ENCODE results near the gene FGFR4. TPM values are rescaled to one million over a fixed set of nuclear protein-coding genes. Genes with fewer than 3 reads are reported as not detected.

Gene FGFR4
- total and polyA plus RNA-seq, 2 experiments from 2014 or later, result 43.4 to 150 TPM

GRCh38 chr5:177141496-177141895 is 54.8 kb downstream of the FGFR4 start (continued):
- no peak for TF ChIP-seq ZNF462 (CRISPR knock-in tag; IDR thresholded peaks at IDR 0.05)

GRCh38 chr5:177142098-177142611 is 55.4 kb downstream of the FGFR4 start:
- no peak for ATAC-seq
- peaks cover 40% of the 10 kb centered on the region for H3F3A ChIP-seq (replicated peaks; ENCODE audit: low read depth)
- Mint-ChIP-seq H3K4me1 (peaks cover 2% of the 10 kb centered on the region; the same call in 1 of the 3 replicates), H3K27me3 (ENCODE audit: insufficient read depth, low read depth, poor library complexity) (peaks cover 8% of the 10 kb centered on the region), H3K9me3 (no peaks in the 10 kb centered on the region), H3K36me3 (ENCODE audit: low read depth) (peaks cover 94% of the 10 kb centered on the region), H3K27ac (no peak overlapping the region; the same call in 1 of the 2 replicates), H3K4me3 (no peak overlapping the region)
- TF ChIP-seq STAT1 (IDR thresholded peaks at IDR 0.05; ENCODE audit: unreplicated experiment) (no peak), REST (IDR thresholded peaks at IDR 0.05; ENCODE audit: unreplicated experiment) (no peak), JUNB (IDR thresholded peaks at IDR 0.05; ENCODE audit: unreplicated experiment) (no peak), ZNF114 (CRISPR knock-in tag; IDR thresholded peaks at IDR 0.05) (no peak), NANOG (IDR thresholded peaks at IDR 0.05; ENCODE audit: borderline replicate concordance) (no peak), ETS1 (IDR thresholded peaks at IDR 0.05) (no peak), EZH2 (IDR thresholded peaks at IDR 0.05; ENCODE audit: low read depth, unreplicated experiment) (no peak), CTCF (conservative IDR thresholded peaks at IDR 0.05; ENCODE audit: low read depth in 2 of 2) (no peak), POLR2AphosphoS5 (IDR thresholded peaks at IDR 0.05; ENCODE audit: low read depth) (no peak)
- H4K20me1 ChIP-seq (replicated peaks; ENCODE audit: insufficient read depth), result peaks cover 86% of the 10 kb centered on the region
- H3K79me2 ChIP-seq (replicated peaks; ENCODE audit: insufficient read depth), result peaks cover 100% of the 10 kb centered on the region
- H3K4me1 ChIP-seq (ENCODE audit: insufficient read depth), result peaks cover 1% of the 10 kb centered on the region; the same call in 1 of the 2 replicates
- no peak overlapping the region for H3K4me2 ChIP-seq
- no peak overlapping the region for H2AFZ ChIP-seq
- no peak for DNase-seq (ENCODE audit: low spot score)
- H3K36me3 ChIP-seq (ENCODE audit: insufficient read depth), result peaks cover 58% of the 10 kb centered on the region
- H3K9me2 ChIP-seq (ENCODE audit: insufficient read depth), result no peaks in the 10 kb centered on the region
- no peaks in the 10 kb centered on the region for H3K27me3 ChIP-seq (ENCODE audit: insufficient read depth)
- no peak overlapping the region for H3K4me3 ChIP-seq
- no peak overlapping the region for H3K27ac ChIP-seq (ENCODE audit: low read depth)

All from GM23338 (cell line).